ENCODE data around the gene GPR161. TPM values are rescaled to one million over a fixed set of nuclear protein-coding genes. Genes with fewer than 3 reads are reported as not detected.

GPR161 gene
- total RNA-seq, 1 experiment from 2014 or later: 13.7 TPM

DNA sequence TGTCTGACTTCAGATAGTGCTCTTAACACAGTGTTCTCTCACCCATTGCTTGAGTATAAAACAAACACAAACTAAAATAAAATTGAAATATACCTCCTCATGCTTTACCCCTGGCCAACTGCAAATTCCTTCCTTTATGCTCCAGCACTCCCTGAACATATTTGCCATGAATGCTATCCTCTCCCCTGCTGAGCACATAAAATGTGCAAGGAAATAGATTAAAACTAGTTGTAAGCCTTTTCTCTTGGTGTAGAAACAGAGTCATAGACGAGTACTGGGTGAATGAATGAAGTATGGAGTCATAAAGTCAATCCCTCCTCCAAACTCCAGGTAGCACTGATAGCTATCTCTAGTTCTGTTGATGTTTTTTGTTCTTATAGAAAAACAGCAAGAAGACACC lies 2.6 kb downstream of the GPR161 start:
- H3K27ac ChIP-seq (ENCODE audit: low read depth, low read length): no peak overlapping the region
- H3K9ac ChIP-seq (ENCODE audit: low read length): no peak overlapping the region
- no peaks in the 10 kb centered on the region; the same call in 1 of the 2 replicates for H3K79me2 ChIP-seq (ENCODE audit: insufficient read depth, low read length)
- peaks cover 11 to 26% of the 10 kb centered on the region in 2 experiments; a peak in 3 of 4 replicates for H3K4me1 ChIP-seq (ENCODE audit: control insufficient read depth in 1 of 2, insufficient read depth in 2 of 2, low read length in 2 of 2)
- H3K4me2 ChIP-seq (ENCODE audit: low read length): no peak overlapping the region
- ChIA-PET POLR2A (no interaction called here), CTCF (no interaction called here), RAD21 (ENCODE audit: low non-redundant PET in 1 of 2, low total read pairs in 2 of 2, uncharacterized antibody in 2 of 2, unreplicated experiment in 2 of 2) (no interaction called here)
- DNase-seq (ENCODE audit: low read depth, low spot score) (no peak), ATAC-seq (no peak)
- TF ChIP-seq EZH2phosphoT487 (IDR thresholded peaks at IDR 0.05; ENCODE audit: borderline replicate concordance) (no peak), RAD21 (IDR thresholded peaks at IDR 0.05; ENCODE audit: low read depth) (no peak), SP1 (IDR thresholded peaks at IDR 0.05; ENCODE audit: low read depth) (no peak), SRF (IDR thresholded peaks at IDR 0.05; ENCODE audit: low read depth) (no peak), EZH2 (IDR thresholded peaks at IDR 0.05) (no peak), POLR2AphosphoS5 (IDR thresholded peaks at IDR 0.05; ENCODE audit: low read depth, low read length) (no peak), POLR2A (IDR thresholded peaks at IDR 0.05; ENCODE audit: borderline replicate concordance, extremely low read depth, insufficient read depth, insufficient read length) (no peak), SIN3A (IDR thresholded peaks at IDR 0.05; ENCODE audit: low read depth) (no peak), CEBPB (IDR thresholded peaks at IDR 0.05; ENCODE audit: low read depth) (no peak), FOSL1 (IDR thresholded peaks at IDR 0.05; ENCODE audit: low read depth) (no peak), YY1 (IDR thresholded peaks at IDR 0.05; ENCODE audit: extremely low read depth, insufficient replicate concordance, low read depth, low read length) (no peak)
- TF ChIP-seq, protein P1, sequence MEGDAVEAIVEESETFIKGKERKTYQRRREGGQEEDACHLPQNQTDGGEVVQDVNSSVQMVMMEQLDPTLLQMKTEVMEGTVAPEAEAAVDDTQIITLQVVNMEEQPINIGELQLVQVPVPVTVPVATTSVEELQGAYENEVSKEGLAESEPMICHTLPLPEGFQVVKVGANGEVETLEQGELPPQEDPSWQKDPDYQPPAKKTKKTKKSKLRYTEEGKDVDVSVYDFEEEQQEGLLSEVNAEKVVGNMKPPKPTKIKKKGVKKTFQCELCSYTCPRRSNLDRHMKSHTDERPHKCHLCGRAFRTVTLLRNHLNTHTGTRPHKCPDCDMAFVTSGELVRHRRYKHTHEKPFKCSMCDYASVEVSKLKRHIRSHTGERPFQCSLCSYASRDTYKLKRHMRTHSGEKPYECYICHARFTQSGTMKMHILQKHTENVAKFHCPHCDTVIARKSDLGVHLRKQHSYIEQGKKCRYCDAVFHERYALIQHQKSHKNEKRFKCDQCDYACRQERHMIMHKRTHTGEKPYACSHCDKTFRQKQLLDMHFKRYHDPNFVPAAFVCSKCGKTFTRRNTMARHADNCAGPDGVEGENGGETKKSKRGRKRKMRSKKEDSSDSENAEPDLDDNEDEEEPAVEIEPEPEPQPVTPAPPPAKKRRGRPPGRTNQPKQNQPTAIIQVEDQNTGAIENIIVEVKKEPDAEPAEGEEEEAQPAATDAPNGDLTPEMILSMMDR (IDR thresholded peaks at IDR 0.05 in 2 of 3, conservative IDR thresholded peaks at IDR 0.05 in 1 of 3; ENCODE audit: borderline replicate concordance in 1 of 3, insufficient read depth in 1 of 3, low read depth in 2 of 3, low read length in 2 of 3): no peak
- TF ChIP-seq, protein P2, sequence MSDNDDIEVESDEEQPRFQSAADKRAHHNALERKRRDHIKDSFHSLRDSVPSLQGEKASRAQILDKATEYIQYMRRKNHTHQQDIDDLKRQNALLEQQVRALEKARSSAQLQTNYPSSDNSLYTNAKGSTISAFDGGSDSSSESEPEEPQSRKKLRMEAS (IDR thresholded peaks at IDR 0.05): no peak
- TF ChIP-seq, protein P3, sequence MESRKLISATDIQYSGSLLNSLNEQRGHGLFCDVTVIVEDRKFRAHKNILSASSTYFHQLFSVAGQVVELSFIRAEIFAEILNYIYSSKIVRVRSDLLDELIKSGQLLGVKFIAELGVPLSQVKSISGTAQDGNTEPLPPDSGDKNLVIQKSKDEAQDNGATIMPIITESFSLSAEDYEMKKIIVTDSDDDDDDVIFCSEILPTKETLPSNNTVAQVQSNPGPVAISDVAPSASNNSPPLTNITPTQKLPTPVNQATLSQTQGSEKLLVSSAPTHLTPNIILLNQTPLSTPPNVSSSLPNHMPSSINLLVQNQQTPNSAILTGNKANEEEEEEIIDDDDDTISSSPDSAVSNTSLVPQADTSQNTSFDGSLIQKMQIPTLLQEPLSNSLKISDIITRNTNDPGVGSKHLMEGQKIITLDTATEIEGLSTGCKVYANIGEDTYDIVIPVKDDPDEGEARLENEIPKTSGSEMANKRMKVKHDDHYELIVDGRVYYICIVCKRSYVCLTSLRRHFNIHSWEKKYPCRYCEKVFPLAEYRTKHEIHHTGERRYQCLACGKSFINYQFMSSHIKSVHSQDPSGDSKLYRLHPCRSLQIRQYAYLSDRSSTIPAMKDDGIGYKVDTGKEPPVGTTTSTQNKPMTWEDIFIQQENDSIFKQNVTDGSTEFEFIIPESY (IDR thresholded peaks at IDR 0.05; ENCODE audit: extremely low read depth, insufficient replicate concordance, low read length): no peak
- TF ChIP-seq, protein P4, sequence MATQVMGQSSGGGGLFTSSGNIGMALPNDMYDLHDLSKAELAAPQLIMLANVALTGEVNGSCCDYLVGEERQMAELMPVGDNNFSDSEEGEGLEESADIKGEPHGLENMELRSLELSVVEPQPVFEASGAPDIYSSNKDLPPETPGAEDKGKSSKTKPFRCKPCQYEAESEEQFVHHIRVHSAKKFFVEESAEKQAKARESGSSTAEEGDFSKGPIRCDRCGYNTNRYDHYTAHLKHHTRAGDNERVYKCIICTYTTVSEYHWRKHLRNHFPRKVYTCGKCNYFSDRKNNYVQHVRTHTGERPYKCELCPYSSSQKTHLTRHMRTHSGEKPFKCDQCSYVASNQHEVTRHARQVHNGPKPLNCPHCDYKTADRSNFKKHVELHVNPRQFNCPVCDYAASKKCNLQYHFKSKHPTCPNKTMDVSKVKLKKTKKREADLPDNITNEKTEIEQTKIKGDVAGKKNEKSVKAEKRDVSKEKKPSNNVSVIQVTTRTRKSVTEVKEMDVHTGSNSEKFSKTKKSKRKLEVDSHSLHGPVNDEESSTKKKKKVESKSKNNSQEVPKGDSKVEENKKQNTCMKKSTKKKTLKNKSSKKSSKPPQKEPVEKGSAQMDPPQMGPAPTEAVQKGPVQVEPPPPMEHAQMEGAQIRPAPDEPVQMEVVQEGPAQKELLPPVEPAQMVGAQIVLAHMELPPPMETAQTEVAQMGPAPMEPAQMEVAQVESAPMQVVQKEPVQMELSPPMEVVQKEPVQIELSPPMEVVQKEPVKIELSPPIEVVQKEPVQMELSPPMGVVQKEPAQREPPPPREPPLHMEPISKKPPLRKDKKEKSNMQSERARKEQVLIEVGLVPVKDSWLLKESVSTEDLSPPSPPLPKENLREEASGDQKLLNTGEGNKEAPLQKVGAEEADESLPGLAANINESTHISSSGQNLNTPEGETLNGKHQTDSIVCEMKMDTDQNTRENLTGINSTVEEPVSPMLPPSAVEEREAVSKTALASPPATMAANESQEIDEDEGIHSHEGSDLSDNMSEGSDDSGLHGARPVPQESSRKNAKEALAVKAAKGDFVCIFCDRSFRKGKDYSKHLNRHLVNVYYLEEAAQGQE (IDR thresholded peaks at IDR 0.05; ENCODE audit: low read depth): no peak
- TF ChIP-seq, protein P5, sequence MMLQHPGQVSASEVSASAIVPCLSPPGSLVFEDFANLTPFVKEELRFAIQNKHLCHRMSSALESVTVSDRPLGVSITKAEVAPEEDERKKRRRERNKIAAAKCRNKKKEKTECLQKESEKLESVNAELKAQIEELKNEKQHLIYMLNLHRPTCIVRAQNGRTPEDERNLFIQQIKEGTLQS (IDR thresholded peaks at IDR 0.05): no peak
- no peaks in the 10 kb centered on the region for H3K9me3 ChIP-seq (ENCODE audit: control insufficient read depth in 1 of 2, insufficient read depth in 1 of 2, low read depth in 1 of 2, low read length in 2 of 2)
- intact Hi-C loops (cut with micrococcal nuclease): no loop called here
- H3K4me3 ChIP-seq (replicated peaks in 1 of 2; ENCODE audit: low read depth in 1 of 2, low read length in 2 of 2): no peak overlapping the region
- H3K9me2 ChIP-seq (ENCODE audit: insufficient read depth): no peaks in the 10 kb centered on the region
- H2AFZ ChIP-seq (ENCODE audit: low read depth, low read length, poor library complexity, severe bottlenecking): no peak overlapping the region
- H4K20me1 ChIP-seq (ENCODE audit: insufficient read depth): no peaks in the 10 kb centered on the region
- no peaks in the 10 kb centered on the region for H3K27me3 ChIP-seq (ENCODE audit: insufficient read depth, low read length)
- H3K36me3 ChIP-seq (ENCODE audit: control insufficient read depth in 1 of 2, insufficient read depth in 2 of 2, low read length in 2 of 2): no peaks in the 10 kb centered on the region
- BruUV-seq (replicated peaks): no TSS peak
